HG02970 (cell line): ENCODE data around the gene C20orf204.

Source experiments
- ATAC-seq: cut with Tn5 transposase; IDR thresholded peaks from one replicate; pipeline ENCODE4 v1.9.1; 2021; ENCODE audit warnings: mild to moderate bottlenecking, moderate library complexity, moderate number of reproducible peaks; ENCODE audit not compliant: unreplicated experiment, low FRiP score

C20orf204 gene

DNA sequence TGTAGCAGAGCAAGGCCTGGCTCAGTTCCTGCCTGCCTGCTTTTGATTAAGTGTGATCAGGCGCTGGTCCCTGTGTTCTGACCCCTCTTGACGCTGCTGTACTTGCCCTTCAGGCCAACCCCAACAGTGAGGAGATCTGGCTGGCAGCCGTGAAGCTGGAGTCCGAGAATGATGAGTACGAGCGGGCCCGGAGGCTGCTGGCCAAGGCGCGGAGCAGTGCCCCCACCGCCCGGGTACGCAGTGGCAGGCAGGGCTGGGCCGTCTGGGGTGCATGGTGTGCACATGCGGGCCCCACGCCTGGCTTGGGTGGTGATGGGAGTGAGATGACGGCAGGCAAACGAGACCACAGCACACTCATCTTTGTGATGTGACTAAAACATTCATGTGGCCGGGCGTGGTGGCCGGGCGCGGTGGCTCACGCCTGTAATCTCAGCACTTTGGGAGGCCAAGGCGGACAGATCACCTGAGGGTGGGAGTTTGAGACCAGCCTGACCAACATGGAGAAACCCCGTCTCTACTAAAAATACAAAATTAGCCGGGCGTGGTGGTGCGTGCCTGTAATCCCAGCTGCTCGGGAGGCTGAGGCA is 10.1 kb upstream of the C20orf204 start:
- ATAC-seq, result no peak

DNA sequence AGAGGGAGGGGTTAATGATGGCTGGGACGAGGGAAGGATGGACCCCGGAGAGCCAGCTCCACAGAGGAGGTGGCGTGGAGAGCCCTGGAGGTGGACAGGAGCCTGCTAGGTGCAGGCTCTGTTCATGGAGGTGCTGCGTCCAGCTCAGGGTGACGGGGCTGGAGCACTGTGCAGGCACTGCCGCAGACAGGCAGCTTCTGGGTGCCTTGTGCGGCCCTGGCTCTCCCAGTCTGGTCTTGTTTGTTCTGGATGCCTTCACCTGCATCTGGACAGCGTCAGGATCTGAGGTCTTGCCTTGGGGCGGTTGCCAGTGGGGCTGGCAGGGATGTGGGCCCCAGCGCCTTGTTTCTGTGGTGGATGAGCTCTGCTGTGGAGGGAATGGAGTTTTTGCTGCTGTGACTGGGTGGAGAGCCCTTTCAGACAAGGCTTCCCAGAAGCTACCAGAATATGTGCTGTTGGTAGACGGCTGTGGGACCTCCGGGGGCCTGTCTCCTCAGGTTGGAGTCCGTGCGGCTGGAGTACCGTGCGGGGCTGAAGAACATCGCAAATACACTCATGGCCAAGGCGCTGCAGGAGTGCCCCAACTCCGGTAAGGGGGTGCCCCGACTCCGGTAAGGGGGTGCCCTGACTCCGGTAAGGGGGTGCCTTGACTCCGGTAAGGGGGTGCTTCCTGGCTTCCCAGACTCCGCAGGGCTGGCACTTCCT is 7.8 kb upstream of the C20orf204 start:
- no peak for ATAC-seq

DNA sequence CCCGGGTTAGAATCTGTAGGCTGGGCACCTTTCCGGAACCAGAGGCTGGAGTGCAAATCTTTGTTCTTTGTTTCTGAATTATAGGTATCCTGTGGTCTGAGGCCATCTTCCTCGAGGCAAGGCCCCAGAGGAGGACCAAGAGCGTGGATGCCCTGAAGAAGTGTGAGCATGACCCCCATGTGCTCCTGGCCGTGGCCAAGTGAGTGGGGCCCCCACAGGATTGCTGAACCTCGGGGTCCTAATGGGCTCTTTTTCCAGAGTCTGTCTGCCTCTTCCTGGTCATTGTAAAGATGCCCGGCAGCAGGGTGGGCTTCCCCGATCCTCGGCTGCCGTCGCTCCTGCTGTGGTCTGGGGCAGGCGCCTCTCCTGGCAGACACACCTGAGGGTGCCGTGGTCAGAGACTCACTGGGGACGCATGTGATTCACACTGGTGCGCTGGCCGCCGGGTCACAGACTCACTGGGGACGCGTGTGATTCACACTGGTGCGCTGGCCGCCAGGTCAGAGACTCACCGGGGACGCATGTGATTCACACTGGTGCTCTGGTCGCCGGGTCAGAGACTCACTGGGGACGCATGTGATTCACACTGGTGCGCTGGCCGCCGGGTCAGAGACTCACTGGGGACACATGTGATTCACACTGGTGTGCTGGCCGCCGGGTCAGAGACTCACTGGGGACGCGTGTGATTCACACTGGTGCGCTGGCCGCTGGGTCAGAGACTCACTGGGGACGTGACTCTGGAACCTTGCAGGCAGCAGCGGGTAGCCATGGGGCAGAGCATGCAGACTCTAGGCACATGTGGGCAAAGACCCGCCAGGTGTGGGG is 6.5 kb upstream of the C20orf204 start:
- no peak for ATAC-seq

DNA sequence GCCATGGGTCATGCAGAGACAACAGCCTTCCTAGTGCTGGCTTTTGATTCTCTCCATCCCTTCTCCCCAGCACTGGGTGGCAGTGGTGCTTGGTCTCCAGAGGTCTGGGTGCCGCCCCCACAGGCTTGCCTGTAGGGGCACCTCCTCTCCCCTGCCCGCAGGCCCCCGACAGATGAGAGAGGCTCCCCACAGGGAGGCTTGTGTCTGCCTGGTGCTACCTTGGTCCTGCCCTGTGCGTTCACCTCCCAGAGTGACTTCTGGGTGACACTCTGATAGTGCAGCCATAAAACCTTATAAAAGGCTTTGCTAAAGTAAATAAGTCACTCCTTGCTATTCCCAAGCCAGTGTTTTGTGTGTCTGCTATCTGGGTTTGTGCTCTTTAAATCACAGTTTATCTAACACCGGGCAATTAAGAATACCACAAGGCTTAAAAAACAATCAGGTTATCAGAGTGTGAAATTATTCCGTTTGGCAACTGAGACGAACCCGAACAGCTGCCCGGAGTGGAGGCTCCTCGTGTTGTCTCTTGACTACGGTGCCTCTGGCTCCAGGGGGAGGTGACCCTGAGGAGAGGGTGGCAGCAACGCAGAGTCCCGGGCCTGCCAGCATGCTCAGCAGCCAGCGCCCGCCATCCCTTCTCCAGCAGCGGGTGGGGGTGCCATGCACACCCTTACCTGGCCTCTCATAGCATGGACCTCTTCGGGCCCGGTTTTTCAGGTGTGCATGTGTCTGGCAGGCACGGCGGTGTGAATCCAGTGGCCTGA is 5.4 kb upstream of the C20orf204 start:
- ATAC-seq, result no peak

DNA sequence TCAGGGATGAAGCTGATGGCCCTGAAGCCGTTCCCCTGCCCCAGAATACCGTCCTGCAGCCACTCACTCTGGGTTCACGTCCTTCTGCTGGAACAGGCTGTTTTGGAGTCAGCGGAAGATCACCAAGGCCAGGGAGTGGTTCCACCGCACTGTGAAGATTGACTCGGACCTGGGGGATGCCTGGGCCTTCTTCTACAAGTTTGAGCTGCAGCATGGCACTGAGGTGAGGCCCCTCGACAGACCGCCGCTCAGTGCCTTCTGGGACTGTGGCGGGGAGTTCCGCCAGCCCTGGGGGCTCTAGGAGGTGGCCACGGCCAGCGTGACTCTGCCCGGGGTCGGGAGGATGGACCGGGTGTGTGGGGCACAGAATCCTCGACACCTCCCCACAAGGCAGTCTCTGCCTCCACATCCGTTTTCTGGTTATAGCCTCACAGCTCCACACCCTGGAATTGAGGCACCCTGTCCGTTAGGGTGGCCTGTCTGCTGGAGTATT is 4.1 kb upstream of the C20orf204 start:
- ATAC-seq, result no peak

DNA sequence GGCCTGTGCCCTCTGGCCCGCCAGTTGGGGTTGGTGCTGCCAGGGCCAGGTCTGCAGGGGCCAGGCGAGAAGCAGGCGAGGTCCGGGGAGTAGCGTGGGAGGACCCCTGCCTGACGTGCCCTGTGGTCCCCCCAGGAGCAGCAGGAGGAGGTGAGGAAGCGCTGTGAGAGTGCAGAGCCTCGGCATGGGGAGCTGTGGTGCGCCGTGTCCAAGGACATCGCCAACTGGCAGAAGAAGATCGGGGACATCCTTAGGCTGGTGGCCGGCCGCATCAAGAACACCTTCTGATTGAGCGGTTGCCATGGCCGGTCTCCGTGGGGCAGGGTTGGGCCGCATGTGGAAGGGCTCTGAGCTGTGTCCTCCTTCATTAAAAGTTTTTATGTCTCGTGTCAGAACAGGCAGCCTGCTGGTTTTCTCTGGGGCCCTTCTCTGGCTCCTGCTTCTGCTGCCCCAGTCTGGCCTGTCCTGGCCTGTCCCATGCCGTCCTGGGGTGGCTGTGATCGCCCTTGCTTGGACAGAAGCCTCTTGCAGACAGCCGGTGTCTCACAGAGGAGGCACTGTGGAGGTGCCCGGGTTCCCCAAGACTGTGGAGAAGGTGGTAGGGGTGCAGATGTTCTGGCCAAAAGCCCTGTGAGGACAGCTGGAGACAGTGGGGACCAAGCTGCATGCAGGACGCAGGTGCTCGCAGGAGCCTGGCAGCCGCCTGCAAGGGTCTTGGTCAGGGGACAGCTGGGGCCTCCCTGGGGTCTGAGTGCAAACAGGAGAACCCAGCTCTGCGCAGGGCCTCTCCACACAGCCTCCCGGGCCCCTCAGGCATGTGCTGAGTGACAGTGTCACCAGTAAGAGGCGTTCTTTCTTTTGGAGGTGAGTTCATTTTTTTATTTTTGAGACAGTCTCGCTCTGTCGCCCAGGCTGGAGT is 3.0 kb upstream of the C20orf204 start:
- ATAC-seq, result no peak

DNA sequence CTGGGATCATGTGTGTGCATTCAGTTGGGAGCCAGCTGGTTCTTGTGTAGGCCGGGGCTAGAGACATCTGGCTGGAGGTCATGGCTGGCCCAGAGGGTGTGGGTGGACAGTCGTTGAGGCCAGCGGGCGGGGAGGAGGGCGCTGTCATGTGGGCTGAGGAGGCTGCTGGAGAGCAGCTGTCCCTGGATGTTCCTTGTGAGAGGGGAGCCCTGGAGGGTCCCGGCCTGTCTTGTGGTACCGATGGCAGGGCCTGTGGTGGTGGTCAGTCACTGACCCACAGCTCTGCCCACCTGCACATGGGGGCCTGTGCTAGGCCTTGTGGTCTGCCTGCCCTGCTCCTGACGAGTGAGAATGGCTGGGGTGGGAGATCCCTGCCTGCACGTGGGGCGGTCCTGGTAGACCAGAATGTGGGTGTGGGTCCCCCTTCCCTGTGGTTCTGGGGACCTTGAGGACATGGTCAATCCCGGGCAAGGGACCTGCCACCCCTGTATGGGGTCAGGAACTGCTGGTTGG is 1.9 kb upstream of the C20orf204 start:
- ATAC-seq, result no peak

DNA sequence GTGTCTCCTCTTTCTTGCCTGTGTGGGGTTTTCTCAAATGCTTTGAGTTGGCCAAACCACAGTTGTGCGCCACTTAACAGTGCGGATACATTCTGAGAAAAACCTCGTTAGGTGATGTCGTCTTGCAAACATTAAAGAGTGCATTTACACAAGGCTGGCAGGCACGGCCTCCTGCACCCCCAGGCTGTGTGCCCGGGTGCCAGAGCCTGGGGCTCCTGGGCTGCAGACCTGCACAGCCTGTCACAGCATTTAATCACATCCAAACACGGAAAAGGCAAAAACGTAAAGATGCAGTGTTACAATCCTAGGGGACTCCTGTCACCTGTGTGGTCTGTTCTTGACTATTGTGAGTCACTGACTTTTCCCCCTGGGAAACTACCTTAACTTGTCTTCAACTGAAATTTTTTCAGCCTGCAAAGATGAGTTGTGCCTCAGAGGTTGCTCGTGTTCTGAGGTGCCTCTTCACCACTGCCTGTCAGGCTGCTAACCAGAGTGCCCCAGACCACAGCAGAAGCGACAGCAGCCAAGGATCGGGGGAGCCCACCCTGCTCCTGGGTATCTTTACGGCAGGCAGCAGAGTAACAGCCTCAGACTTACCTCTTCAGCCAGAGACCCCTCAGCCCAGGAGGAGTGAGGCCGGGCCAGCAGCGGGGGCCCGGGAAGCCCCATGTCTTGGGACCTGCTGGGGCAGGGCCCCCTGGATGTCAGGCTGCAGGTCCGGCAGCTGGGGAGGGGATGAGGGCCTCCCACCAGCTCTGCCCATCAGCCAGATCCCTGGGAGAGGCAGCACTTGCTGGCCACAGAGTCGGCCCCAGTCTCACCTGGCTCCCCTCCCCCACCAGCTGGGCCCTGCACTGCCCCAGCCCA is 683 bp upstream of the C20orf204 start:
- ATAC-seq, result no peak

DNA sequence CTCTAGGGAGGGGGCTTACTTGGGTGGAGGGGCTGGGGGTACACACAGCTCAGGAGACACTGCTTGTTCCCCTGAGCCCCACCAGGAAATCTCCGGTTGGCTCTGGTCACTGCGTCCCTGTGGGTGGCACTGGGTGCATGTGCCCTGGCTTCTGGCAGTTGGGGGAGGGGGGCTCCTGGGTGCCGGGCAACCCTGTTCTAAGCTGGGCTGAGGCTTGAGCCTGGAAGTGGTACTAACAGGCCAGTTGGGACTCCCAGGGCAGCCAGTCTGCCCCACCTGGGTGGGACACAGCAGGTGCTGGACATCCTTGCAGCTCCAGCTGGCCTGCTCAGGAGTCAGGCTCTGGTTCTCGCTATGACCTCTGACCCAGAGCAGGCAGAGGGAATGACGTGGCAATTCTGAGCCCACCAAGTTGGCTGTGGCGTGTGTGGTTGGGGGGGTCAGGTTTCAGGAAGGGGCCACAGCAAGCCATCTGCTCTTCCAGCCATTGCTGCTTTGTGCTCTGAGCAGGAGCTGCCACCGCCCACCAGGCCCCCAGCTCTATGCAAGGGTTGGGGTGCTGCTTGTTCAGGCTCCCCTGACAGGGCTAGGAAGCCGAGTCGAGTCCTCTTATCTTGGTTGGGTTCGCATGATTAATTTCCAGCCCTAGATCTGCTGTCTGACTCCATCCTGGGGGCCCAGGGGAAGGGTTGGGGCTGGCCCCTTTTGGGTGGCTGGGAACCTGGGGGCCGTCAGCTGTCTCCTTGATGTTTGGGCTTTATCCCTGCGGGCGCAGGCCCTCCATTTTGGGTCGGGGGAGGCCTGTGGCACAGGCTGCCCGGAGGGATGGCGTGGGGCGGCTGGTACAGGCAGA is 590 bp downstream of the C20orf204 start:
- no peak for ATAC-seq

DNA sequence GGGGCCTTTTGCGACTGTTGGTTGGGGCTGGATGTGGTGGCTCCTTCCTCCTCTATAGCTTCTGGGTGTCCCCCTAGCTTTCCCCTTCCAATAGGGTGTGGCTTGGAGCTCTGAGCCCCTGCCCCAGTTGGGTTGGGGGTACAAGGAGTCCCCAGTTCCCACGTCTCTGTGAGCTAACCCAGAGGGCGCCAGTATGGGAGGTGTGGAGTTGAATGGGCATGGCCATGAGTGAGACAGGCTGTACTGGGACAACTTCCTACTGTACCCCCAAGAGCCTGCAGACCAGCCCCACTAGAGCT is 1.2 kb downstream of the C20orf204 start:
- no peak for ATAC-seq

DNA sequence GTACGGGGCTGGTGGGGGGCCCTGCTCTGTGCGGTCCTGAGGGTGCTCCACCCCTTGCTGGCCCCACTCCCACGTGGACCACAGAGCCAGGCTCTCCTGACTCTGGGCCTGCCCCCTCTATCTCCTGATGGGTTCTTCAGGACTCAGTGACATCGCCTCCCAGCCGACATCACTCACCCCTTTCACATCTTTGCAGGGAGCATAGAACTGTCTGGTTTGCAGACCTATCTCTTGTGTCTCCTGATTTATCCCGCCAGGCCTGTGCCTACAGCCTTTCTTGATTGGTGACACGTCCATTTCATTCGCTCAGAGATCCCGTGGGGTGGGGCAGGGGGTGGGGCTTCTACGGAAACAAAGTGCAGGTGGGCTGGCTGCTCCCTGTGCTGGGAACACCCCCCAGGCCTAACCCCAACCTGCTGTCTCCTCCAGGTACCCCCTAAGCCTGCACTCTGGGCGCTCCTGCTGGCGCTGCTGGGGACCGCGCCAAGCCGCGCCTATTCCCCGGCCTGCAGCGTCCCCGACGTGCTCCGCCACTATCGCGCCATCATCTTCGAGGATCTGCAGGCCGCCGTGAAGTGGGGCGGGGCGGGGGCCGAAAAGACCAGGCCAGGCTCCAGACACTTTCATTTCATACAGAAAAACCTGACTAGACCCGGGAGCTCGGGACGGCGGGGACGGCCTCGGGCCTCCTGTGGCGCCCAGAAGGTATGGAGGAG is 1.7 kb downstream of the C20orf204 start:
- no peak for ATAC-seq

DNA sequence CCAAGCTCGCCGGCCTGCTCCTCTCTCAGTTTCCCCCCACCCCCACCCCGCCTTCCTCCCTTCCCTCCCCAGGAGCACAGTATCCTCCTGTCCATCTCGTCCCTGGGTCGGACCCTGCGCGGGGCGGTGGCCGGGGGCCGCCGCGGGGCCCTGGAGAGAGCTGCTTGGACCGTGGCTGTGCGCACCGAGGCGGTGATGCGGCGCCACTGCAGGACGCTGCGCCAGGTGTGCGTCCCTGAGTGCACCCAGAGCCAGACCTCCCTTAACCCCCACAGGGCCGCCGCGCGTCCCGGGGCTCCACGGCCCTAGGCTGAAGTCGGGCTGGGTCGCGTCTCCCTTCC is 2.2 kb downstream of the C20orf204 start:
- ATAC-seq, result peak; percentile 26

DNA sequence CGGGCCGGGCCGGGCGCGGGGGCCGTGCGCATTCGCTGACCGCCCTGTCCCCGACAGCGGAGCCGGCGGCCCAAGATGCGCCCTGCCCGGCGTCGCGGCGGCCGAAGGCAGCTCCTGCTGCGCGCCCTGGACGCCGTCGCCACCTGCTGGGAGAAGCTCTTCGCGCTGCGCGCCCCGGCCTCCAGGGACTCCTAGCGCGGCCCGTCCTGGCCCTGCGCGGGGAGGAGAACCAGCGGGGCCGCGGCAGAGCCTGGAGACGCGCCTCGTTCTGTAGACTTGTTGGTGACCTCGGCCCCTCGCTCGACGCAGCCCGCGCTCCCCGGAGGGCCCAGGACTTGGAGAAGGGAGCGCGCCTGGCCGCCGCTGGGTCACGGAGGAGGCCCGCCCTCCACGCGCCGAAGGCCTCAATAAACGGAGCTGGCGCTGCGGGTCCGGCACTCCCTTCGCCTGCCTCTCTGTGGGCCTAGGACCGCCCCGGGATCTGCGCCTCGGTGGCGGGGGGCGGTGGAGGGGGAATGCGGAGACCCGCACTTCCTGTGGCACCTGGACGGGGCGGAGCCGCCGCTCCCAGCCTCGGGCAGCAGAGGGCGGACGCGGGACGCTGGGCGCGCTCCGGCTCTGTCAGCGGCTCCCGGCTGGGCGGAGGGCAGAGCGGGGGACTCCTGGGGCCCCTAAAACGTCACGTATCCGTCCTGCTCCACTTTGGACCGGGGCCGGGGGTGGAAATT is 2.7 kb downstream of the C20orf204 start:
- peak; percentile 50 for ATAC-seq

DNA sequence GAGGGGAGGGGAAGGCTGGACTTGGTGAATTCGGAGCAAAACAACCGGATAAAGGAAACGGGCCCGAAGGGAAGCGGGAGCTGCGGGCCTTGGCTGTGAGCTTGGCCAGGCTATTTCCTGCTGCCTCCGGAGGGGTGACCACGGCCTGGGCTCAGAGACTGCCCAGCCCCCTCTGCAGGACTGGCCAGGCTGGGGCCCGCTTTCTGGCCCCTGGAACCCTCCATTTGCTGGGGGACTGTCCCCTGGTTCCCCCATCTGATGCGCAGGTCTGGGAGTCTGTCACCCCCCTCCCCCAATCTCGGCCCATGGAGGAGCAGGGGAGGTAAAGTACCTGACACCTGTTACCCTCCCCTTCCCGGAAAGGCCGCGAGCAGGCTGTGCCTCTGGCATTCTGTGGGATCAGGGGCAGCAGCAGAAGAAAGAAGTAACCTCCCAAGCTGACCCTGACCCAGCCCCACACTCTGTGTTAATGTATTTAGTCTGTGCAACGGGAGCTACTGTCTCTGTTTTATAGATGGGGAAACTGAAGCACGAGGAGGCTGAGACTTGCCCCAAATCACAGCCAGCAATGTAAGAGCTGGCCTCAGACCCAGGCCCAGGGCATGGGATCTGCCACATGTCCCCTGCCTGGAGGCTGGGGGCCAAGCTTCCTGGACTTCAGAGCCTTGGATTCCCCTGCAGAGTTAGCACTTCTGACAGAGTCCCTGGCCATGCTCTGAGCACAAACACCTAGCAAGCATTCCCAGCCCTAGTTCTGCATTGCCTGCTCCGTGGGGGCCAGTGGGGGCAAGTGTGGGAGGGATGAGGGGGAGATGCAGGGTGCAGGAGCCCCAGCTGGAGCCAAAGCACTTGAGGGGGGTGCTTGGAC is 3.5 kb downstream of the C20orf204 start:
- ATAC-seq, result no peak

DNA sequence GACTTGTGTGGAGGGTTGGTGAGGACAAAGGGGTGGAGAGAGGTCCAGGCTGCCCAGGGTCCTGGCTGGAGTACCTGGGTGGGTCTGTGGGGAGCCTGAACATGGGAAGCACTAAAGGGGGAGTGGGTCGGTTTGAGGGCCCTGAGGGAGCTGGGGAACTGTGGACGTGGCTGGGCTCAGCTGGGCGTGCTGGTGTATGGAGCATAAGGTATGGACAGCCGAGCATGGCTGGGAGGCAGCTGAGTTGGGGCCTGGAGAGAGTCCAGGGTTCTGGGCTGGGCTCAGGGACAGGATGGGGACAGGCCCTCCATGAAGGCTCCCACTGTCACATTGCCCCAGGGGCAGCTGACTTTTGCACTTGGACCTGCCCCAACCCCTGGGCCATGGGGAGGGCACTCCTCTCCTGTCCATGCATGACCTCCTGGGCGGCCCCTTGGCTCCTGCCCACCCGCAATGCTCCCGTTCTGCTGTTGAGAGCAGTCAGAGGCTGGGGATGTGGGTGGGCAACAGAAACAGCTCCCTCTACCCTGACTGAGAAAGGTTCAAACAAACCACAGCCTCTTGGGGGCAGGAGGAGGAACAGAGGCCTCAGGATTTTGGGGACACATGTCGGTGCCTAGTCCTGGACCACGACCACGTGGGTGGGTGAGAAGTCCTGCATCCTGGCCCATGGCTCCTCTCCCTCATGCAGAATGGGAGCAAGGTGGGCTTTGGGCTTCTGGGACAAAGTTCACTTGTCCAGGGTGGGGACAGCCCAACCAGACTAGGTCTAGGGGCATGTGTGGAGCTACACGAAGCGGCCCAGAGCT is 4.5 kb downstream of the C20orf204 start:
- ATAC-seq, result no peak
